Measurements from ENCODE around the gene NT5C2. TPM values are rescaled to one million over a fixed set of nuclear protein-coding genes. Genes with fewer than 3 reads are reported as not detected.
"Not testable (repeated sequence)": the region's sequence is repeated elsewhere in the genome, so short reads cannot be mapped to it uniquely, and the experiment has no call there.

NT5C2 gene
- total RNA-seq, 3 donors from 2014 or later, result 84.9 to 105 (median 105) TPM

GRCh38 chr10:103067956-103068355 is 125.1 kb downstream of the NT5C2 start:
- H3K4me3 ChIP-seq, result no peak overlapping the region
- H3K4me1 ChIP-seq (ENCODE audit: low read depth), result no peaks in the 10 kb centered on the region
- H3K36me3 ChIP-seq (ENCODE audit: low read depth), result no peaks in the 10 kb centered on the region
- DNase-seq (no peak), ATAC-seq (no peak)
- no peak for TF ChIP-seq CTCF (IDR thresholded peaks at IDR 0.05)
- intact Hi-C loops (cut with DNase I, micrococcal nuclease), result loop anchor here (5.0 to 10.0 kb wide), 2 partner anchors 151 to 153 kb away; partner anchors contain the start of gene CNNM2 (in 2 of the 2)
- no peaks in the 10 kb centered on the region for H3K9me3 ChIP-seq

GRCh38 chr10:103067484-103067883 is 125.6 kb downstream of the NT5C2 start:
- no peak for ATAC-seq
- H3K9me3 ChIP-seq, result no peaks in the 10 kb centered on the region
- TF ChIP-seq CTCF (IDR thresholded peaks at IDR 0.05), result no peak
- intact Hi-C loops (cut with DNase I, micrococcal nuclease), result loop anchor here (5.0 to 10.0 kb wide), 2 partner anchors 150 to 153 kb away; partner anchors contain the start of gene CNNM2 (in 2 of the 2)
- no peak overlapping the region for H3K4me3 ChIP-seq
- no peak for DNase-seq
- H3K36me3 ChIP-seq (ENCODE audit: low read depth), result no peaks in the 10 kb centered on the region
- no peaks in the 10 kb centered on the region for H3K4me1 ChIP-seq (ENCODE audit: low read depth)

- H3K4me1 ChIP-seq (ENCODE audit: low read depth); ATAC-seq; H3K4me3 ChIP-seq; H3K36me3 ChIP-seq (ENCODE audit: low read depth); DNase-seq; H3K9me3 ChIP-seq: not testable (repeated sequence)
- intact Hi-C loops (cut with DNase I, micrococcal nuclease), result loop anchor here (5.0 to 10.0 kb wide), 2 partner anchors 150 to 152 kb away; partner anchors contain the start of gene CNNM2 (in 2 of the 2)
Measured at GRCh38 chr10:103067099-103067477, 126.0 kb downstream of the NT5C2 start.

GRCh38 chr10:103066141-103067098 is 126.7 kb downstream of the NT5C2 start:
- no peaks in the 10 kb centered on the region for H3K4me1 ChIP-seq (ENCODE audit: low read depth)
- no peaks in the 10 kb centered on the region for H3K9me3 ChIP-seq
- H3K36me3 ChIP-seq (ENCODE audit: low read depth), result no peaks in the 10 kb centered on the region
- peak; percentile 58 for ATAC-seq
- H3K4me3 ChIP-seq, result no peak overlapping the region
- no peak for TF ChIP-seq CTCF (IDR thresholded peaks at IDR 0.05)
- intact Hi-C loops (cut with DNase I, micrococcal nuclease), result loop anchor here (5.0 to 10.0 kb wide), 2 partner anchors 149 to 152 kb away; partner anchors contain the start of gene CNNM2 (in 2 of the 2)
- peak in 1 of 3 donors; percentile 12 for DNase-seq

- no peak for ATAC-seq
Measured at GRCh38 chr10:103064956-103065355, 128.1 kb downstream of the NT5C2 start.

More at GRCh38 chr10:103064956-103065355, 128.1 kb downstream of the NT5C2 start:
- TF ChIP-seq CTCF (IDR thresholded peaks at IDR 0.05), result no peak
- intact Hi-C loops (cut with DNase I, micrococcal nuclease), result loop anchor here (5.0 to 10.0 kb wide), 2 partner anchors 148 to 150 kb away; partner anchors contain the start of gene CNNM2 (in 2 of the 2)
- no peaks in the 10 kb centered on the region for H3K36me3 ChIP-seq (ENCODE audit: low read depth)
- no peak overlapping the region for H3K4me3 ChIP-seq
- no peak for DNase-seq
- H3K4me1 ChIP-seq (ENCODE audit: low read depth), result no peaks in the 10 kb centered on the region
- H3K9me3 ChIP-seq, result no peaks in the 10 kb centered on the region

Measured in mucosa of descending colon (tissue), 3 donors.